PC-3 (cell line): ENCODE measurements around the gene CYBRD1. TPM values are rescaled to one million over a fixed set of nuclear protein-coding genes. Genes with fewer than 3 reads are reported as not detected.

Experiments used
- ATAC-seq: fragments of 200-7000 bp; cut with Tn5 transposase; 2 replicates; pipeline ENCODE4 v1.9.1; 2020; ENCODE audit warnings: mild to moderate bottlenecking, moderate library complexity
- BruUV-seq: library from RNA; stranded (reverse); fragments of 400-500 nt; replicated peaks from 2 replicates; lab custom pipeline; 2021; lab: Mats Ljungman, UMichigan
- CTCF ChIA-PET: fragments of 300-600 bp; sonication (Branson Sonifier 250); formaldehyde crosslinking; loops from one replicate; lab custom pipeline; 2022; ENCODE audit warnings: antibody characterized with exemption; lab: Charles Lee
- POLR2A ChIA-PET: fragments of 300-600 bp; sonication (Branson Sonifier 250); formaldehyde crosslinking; loops from one replicate; lab custom pipeline; 2022; ENCODE audit warnings: antibody characterized with exemption; ENCODE audit not compliant: unreplicated experiment; lab: Charles Lee
- DNase-seq: peaks from one replicate; pipeline ENCODE4 v3.0.0-alpha.2; 2015
- H2AFZ ChIP-seq: fragments of 300-600 bp; sonication (generic); 2 replicates; pipeline ENCODE4 v1.6.0; 2016; ENCODE audit warnings: antibody characterized with exemption, low read length
- H3F3A ChIP-seq: fragments of 300-600 bp; sonication (generic); one replicate; pipeline ENCODE4 v1.6.0; 2017; ENCODE audit warnings: antibody characterized with exemption, low read length, control low read depth, mild to moderate bottlenecking; ENCODE audit not compliant: unreplicated experiment
- H3K27ac ChIP-seq: fragments of 300-600 bp; sonication (generic); 2 replicates; pipeline ENCODE4 v1.5.1; 2016; ENCODE audit warnings: mild to moderate bottlenecking, low read length
- H3K27me3 ChIP-seq: fragments of 300-600 bp; sonication (generic); 2 replicates; pipeline ENCODE4 v1.6.1; 2016; ENCODE audit warnings: low read length, mixed read lengths
- H3K36me3 ChIP-seq: fragments of 300-600 bp; sonication (generic); 2 replicates; pipeline ENCODE4 v1.6.1; 2016; ENCODE audit warnings: low read depth, mixed run types, low read length, mixed read lengths
- H3K4me1 ChIP-seq: fragments of 300-600 bp; sonication (generic); 2 replicates; pipeline ENCODE4 v1.5.1; 2016; ENCODE audit warnings: low read length; ENCODE audit not compliant: insufficient read depth
- H3K4me2 ChIP-seq: fragments of 300-600 bp; sonication (generic); 2 replicates; pipeline ENCODE4 v1.6.0; 2016; ENCODE audit warnings: low read length
- H3K4me3 ChIP-seq: fragments of 300-600 bp; sonication (generic); 2 replicates; pipeline ENCODE4 v1.5.1; 2016; ENCODE audit warnings: mild to moderate bottlenecking, low read length, mixed read lengths
- H3K79me2 ChIP-seq: fragments of 300-600 bp; sonication (generic); 2 replicates; pipeline ENCODE4 v1.6.1; 2017; ENCODE audit warnings: low read length, mixed read lengths
- H3K9ac ChIP-seq: fragments of 300-600 bp; sonication (generic); 2 replicates; pipeline ENCODE4 v1.6.0; 2016; ENCODE audit warnings: mild to moderate bottlenecking, low read length
- H3K9me2 ChIP-seq: fragments of 300-600 bp; sonication (generic); replicated peaks from 2 replicates; pipeline ENCODE4 v1.6.1; 2016; ENCODE audit warnings: mixed run types, low read length, mixed read lengths
- H3K9me3 ChIP-seq: fragments of 300-600 bp; sonication (generic); 2 replicates; pipeline ENCODE4 v1.6.1; 2016; ENCODE audit warnings: low read length, mixed read lengths
- H4K20me1 ChIP-seq: fragments of 300-600 bp; sonication (generic); 2 replicates; pipeline ENCODE4 v1.6.1; 2016; ENCODE audit warnings: low read length, mixed read lengths
- CTCF ChIP-seq: fragments of 300-600 bp; sonication (generic); conservative IDR thresholded peaks from 2 replicates; pipeline ENCODE4 v1.5.1; 2017; ENCODE audit warnings: antibody characterized with exemption, low read depth, mild to moderate bottlenecking, low read length
- EZH2 ChIP-seq: fragments of 300-600 bp; sonication (generic); IDR thresholded peaks from one replicate; pipeline ENCODE4 v1.6.1; 2017; ENCODE audit warnings: antibody characterized with exemption, mild to moderate bottlenecking, low read length; ENCODE audit not compliant: unreplicated experiment
- EZH2phosphoT487 ChIP-seq: fragments of 300-600 bp; sonication (generic); IDR thresholded peaks from 2 replicates; pipeline ENCODE4 v1.6.1; 2018; ENCODE audit warnings: mild to moderate bottlenecking, antibody characterized with exemption, low read length, borderline replicate concordance
- intact Hi-C: fragments of 100-400 bp; cut with micrococcal nuclease; formaldehyde crosslinking; loops from 2 replicates; pipeline ENCODE4 v1.9.0; 2023
- total RNA-seq: library from RNA; depleted of rRNA; stranded (reverse); fragments of >200 nt; gene quantifications from 2 replicates; pipeline ENCODE4 v1.2.3, GENCODE V29; 2014

The CYBRD1 gene
- total RNA-seq, 1 experiment from 2014 or later, result 0.87 TPM

GRCh38 chr2:171487201-171487600, 35.1 kb upstream of the CYBRD1 start:
- POLR2A ChIA-PET, result no interaction called here
- Histone ChIP-seq H3K27ac (no peak overlapping the region), H3F3A (no peaks in the 10 kb centered on the region), H3K4me2 (no peak overlapping the region), H3K9ac (no peak overlapping the region), H4K20me1 (no peaks in the 10 kb centered on the region), H2AFZ (no peak overlapping the region), H3K4me3 (no peak overlapping the region), H3K36me3 (no peaks in the 10 kb centered on the region), H3K79me2 (no peaks in the 10 kb centered on the region), H3K4me1 (no peaks in the 10 kb centered on the region), H3K9me3 (no peaks in the 10 kb centered on the region), H3K9me2 (no peaks in the 10 kb centered on the region), H3K27me3 (no peaks in the 10 kb centered on the region)
- ATAC-seq, result no peak
- no peak for DNase-seq
- no TSS peak for BruUV-seq
- intact Hi-C loops, result no loop called here
- CTCF ChIA-PET, result no interaction called here
- TF ChIP-seq EZH2 (no peak), EZH2phosphoT487 (no peak), CTCF (no peak)

GRCh38 chr2:171487803-171488259, 34.4 kb upstream of the CYBRD1 start:
- Histone ChIP-seq H3K27me3 (no peaks in the 10 kb centered on the region), H3K4me3 (no peak overlapping the region), H3K79me2 (no peaks in the 10 kb centered on the region), H3K4me2 (no peak overlapping the region), H3K9me2 (no peaks in the 10 kb centered on the region), H2AFZ (no peak overlapping the region), H3K9me3 (no peaks in the 10 kb centered on the region), H3K4me1 (no peaks in the 10 kb centered on the region), H3K27ac (no peak overlapping the region), H4K20me1 (no peaks in the 10 kb centered on the region), H3K9ac (no peak overlapping the region), H3F3A (no peaks in the 10 kb centered on the region), H3K36me3 (no peaks in the 10 kb centered on the region)
- BruUV-seq, result no TSS peak
- ATAC-seq (no peak), DNase-seq (no peak)
- ChIA-PET POLR2A (no interaction called here), CTCF (no interaction called here)
- no peak for TF ChIP-seq CTCF
- no peak for TF ChIP-seq EZH2phosphoT487
- no peak for TF ChIP-seq EZH2
- intact Hi-C loops, result no loop called here

DNA sequence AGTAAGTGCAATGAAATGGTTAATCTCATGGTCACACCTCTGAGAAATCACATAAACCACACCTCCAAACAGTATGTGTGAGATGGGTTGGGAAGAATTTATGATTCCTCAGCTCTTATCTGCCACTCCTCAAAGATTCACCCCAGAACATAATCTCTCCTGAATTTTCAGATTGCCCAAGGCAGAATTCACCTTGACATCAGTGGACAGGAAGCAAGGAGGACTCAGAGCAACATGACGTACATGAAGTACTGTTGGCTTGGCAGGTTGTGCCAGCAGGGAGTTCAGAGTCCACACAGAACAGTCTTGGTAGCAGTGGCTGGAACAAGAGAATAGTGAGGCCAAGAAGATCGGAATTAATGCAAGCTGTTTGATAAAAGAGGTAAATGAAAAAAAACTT, 31.7 kb upstream of the CYBRD1 start:
- H3K4me2 ChIP-seq, result no peak overlapping the region

More for the DNA sequence above, 31.7 kb upstream of the CYBRD1 start:
- intact Hi-C loops, result no loop called here
- Histone ChIP-seq H3K9me2 (no peaks in the 10 kb centered on the region), H3F3A (no peaks in the 10 kb centered on the region), H3K36me3 (no peaks in the 10 kb centered on the region), H3K9me3 (no peaks in the 10 kb centered on the region), H3K27ac (no peak overlapping the region), H3K4me3 (no peak overlapping the region), H3K79me2 (no peaks in the 10 kb centered on the region), H3K9ac (no peak overlapping the region), H4K20me1 (no peaks in the 10 kb centered on the region), H2AFZ (no peak overlapping the region), H3K4me1 (no peaks in the 10 kb centered on the region), H3K27me3 (no peaks in the 10 kb centered on the region)
- TF ChIP-seq EZH2 (no peak), EZH2phosphoT487 (no peak), CTCF (no peak)
- ChIA-PET CTCF (no interaction called here), POLR2A (no interaction called here)
- DNase-seq (no peak), ATAC-seq (no peak)
- BruUV-seq, result no TSS peak
